HCEC 1CT (cell line): ENCODE results near the gene FGFBP1.

ENCODE experiments used
- DNase-seq: peaks from one replicate; pipeline ENCODE4 v3.0.0-alpha.2; 2017

Gene FGFBP1

GRCh38 chr4:15910155-15910940 is 28.2 kb downstream of the FGFBP1 start:
- DNase-seq = no peak

- no peak for DNase-seq
Measured at GRCh38 chr4:15907430-15907829, 31.1 kb downstream of the FGFBP1 start.

GRCh38 chr4:15906020-15906443 is 32.5 kb downstream of the FGFBP1 start:
- no peak for DNase-seq

GRCh38 chr4:15902746-15903145 is 35.8 kb downstream of the FGFBP1 start:
- DNase-seq = no peak

GRCh38 chr4:15901998-15902397 is 36.5 kb downstream of the FGFBP1 start:
- DNase-seq = no peak

- no peak for DNase-seq
Measured at GRCh38 chr4:15901007-15901406, 37.5 kb downstream of the FGFBP1 start.

DNA sequence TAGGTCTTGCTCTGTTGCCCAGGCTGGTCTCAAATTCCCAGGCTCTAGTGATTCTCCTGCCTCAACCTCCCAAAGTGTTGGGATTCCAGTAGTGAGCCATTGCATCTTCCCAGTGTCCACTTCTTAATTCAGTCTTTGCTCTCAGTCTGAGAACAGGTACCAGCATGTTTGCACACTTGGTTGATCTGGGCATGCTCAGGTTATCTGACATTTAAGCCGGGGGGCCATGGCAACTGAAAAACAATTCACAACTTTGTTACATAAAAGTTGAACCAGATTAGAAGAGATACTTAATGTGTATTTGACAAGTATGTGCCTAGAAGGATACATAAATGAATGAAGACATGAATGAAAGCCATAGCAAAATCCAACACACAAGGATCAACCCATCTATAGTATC is 39.0 kb downstream of the FGFBP1 start:
- no peak for DNase-seq

DNA sequence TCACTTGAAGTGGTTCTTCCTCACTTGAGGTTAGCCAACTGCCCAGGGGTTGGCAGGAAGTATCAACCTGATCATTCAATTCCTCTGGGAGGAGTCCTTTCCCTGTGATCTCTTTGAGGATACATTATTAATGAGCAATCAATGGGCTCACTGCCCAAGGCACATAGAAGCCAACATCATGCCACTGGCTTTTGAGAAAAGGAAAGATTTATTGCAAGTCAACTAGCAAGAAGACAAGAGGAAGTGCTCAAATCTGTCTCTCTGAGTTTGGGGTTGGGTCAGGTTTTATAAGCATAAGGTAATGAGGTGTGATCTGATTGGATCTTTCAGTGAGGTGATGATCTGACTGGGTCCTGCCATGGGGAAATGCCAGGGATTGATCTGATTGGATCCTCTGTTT is 39.6 kb downstream of the FGFBP1 start:
- DNase-seq = no peak

DNA sequence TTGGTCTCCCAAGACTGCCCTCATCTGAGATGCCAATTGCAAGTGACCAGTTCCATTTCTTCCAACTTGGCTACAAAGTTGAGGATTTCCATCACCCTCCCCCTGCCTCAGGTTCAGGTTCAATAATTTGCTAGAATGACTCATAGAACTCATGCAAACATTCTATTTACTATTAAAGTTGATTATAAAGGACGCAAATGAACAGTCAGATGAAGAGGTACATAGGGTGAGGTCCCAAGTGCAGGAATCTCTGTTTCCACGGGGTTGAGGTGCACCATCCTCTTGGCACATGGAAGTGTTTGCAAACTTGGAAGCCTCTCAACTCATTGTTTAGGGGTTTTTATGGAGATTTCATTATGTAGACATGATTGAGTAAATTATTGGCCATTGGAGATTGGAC is 41.0 kb downstream of the FGFBP1 start:
- DNase-seq = no peak

DNA sequence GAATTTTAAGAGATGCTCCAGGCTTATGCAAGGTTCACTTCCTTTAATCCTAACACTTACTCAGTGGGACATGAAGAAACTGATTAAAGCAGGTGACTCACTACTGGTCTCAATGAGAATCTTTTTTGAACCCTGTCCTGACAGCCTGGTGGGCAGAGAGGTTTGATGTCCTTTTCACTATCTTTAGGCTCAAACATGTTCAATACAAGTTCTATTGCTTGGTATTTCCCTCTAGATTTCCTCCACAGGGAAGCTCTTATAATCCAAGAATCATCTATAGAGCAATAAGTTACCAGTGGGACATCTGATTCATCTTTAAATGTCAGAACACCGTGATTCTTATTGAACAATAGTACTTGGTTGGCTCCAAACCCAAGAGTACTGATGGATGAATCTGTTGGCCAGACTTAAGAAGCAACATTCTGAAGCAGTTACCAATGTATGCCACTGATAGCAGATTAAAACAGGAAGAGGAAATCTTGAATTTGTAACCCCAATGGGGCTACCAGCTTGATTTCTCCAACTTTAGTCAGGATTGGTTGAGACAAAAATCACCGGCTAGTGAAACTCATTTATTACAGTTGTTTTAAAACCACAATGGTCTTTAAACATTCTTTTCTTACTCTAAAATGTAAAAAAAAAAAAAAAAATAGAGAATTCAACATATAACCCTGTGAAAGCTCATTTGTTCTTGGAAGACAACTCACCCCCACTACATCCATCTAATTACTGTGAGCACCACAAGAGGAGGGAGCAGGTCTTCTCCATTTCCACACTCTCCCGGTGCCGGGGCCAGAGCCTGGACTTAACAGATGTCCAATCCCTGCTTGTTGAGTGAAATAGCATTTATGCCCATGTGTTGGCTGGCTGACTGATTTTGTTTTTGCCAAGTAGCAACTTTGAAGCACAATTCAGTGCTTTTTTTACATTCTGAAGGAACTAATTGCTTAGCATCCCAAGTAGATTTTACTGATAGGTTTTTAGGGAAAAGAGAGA is 43.3 kb downstream of the FGFBP1 start:
- peak; percentile 15 for DNase-seq

- no peak for DNase-seq
Measured at GRCh38 chr4:15894393-15894792, 44.1 kb downstream of the FGFBP1 start.

- peak; percentile 83 for DNase-seq
Measured at GRCh38 chr4:15893962-15894361, 44.6 kb downstream of the FGFBP1 start.

DNA sequence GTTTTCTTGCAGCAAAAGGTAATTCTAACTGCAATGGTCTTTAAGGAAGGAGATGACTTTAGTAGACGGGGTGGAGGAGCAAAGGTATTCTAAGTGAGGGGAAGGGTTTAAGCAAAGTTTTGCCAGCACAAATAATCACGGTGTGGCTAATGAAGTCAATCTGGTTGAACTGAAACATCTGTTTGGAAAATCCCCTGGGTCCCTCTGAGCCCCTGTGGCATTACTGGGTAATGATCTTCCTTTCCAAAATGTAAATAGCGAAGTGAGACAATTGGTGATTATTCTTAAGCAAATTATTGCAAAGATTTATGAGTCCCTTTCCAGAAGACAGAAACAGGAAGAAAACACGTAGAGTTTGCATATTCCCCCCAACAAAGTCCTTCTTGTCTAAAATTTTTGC is 47.2 kb downstream of the FGFBP1 start:
- no peak for DNase-seq

- no peak for DNase-seq
Measured at GRCh38 chr4:15890246-15890829, 48.2 kb downstream of the FGFBP1 start.

- no peak for DNase-seq
Measured at GRCh38 chr4:15888515-15888914, 50.0 kb downstream of the FGFBP1 start.
